HepG2 (cell line): ENCODE data around the gene GCLC. TPM values are rescaled to one million over a fixed set of nuclear protein-coding genes. Genes with fewer than 3 reads are reported as not detected.

Experiments
- ATAC-seq: fragments of 200-7000 bp; cut with Tn5 transposase; 3 replicates; pipeline ENCODE4 v1.9.1; 2020; ENCODE audit warnings: mild to moderate bottlenecking, moderate library complexity
- BruUV-seq: library from RNA; stranded (reverse); fragments of 400-500 nt; replicated peaks from 2 replicates; lab custom pipeline; 2021; lab: Mats Ljungman, UMichigan
- CTCF ChIA-PET: fragments of 300-600 bp; formaldehyde crosslinking; extraction: SDS; loops from one replicate; lab custom pipeline; 2021; ENCODE audit warnings: low total read pairs, inconsistent platforms, low intra/inter-chr PET ratio; lab: Yijun Ruan, JAX
- POLR2A ChIA-PET: fragments of 350-600 bp; sonication (Branson Sonifier 250); formaldehyde crosslinking; loops from one replicate; lab custom pipeline; 2020; ENCODE audit warnings: antibody characterized with exemption, inconsistent platforms; lab: Yijun Ruan, JAX
- DNase-seq: peaks from one replicate; pipeline ENCODE4 v3.0.0-alpha.2; 2015; ENCODE audit warnings: low spot score
- FAIRE-seq: peaks from 3 replicates; lab custom pipeline; 2011; peaks lifted over from hg19 to GRCh38; lab: Jason Lieb, UNC
- H2AFZ ChIP-seq: one replicate; pipeline ENCODE4 v1.6.1; 2011; ENCODE audit warnings: low read length, inconsistent platforms
- H3K27ac ChIP-seq: fragments of 300-600 bp; 3 replicates; pipeline ENCODE4 v1.8.0; 2011; ENCODE audit warnings: mixed run types, mild to moderate bottlenecking, mixed read lengths, low read length, inconsistent platforms; ENCODE audit not compliant: insufficient read depth; ENCODE audit errors: extremely low read length
- H3K27me3 ChIP-seq, 2 experiments: fragments of 200-600 bp in 1 of 2; 2 replicates in 1 of 2; 3 replicates in 1 of 2; pipeline versions ENCODE4 v1.6.0 to v1.8.0; 2011; ENCODE audit warnings: low read length in 2 of 2, mild to moderate bottlenecking in 2 of 2, moderate library complexity in 2 of 2, inconsistent platforms in 1 of 2; ENCODE audit not compliant: insufficient read depth in 2 of 2, control insufficient read depth in 1 of 2
- H3K36me3 ChIP-seq, 2 experiments: fragments of 200-600 bp in 1 of 2; replicated peaks in 1 of 2; 2 replicates in 1 of 2; 3 replicates in 1 of 2; pipeline versions ENCODE4 v1.5.1 to v1.8.0; 2011; ENCODE audit warnings: low read length in 2 of 2, inconsistent platforms in 1 of 2; ENCODE audit not compliant: insufficient read depth in 2 of 2, control insufficient read depth in 1 of 2
- H3K4me1 ChIP-seq: 2 replicates; pipeline ENCODE4 v1.5.1; 2012; ENCODE audit warnings: low read length, inconsistent platforms; ENCODE audit not compliant: insufficient read depth
- H3K4me2 ChIP-seq: 2 replicates; pipeline ENCODE4 v1.6.0; 2011; ENCODE audit warnings: low read depth, low read length, inconsistent platforms
- H3K4me3 ChIP-seq, 3 experiments: fragments of 200-600 bp in 1 of 3; sonication (generic), shearing (Covaris generic) in 1 of 3; replicated peaks in 1 of 3; 2 replicates each; pipeline ENCODE4 v1.5.1; 2011 to 2016; ENCODE audit warnings: low read length in 3 of 3, inconsistent platforms in 2 of 3, low read depth in 2 of 3, mild to moderate bottlenecking in 2 of 3, control low read depth in 1 of 3, mixed read lengths in 1 of 3; ENCODE audit not compliant: insufficient read depth in 1 of 3
- H3K79me2 ChIP-seq: one replicate; pipeline ENCODE4 v1.6.1; 2011; ENCODE audit warnings: low read length, inconsistent platforms; ENCODE audit not compliant: insufficient read depth
- H3K9ac ChIP-seq: 2 replicates; pipeline ENCODE4 v1.6.0; 2011; ENCODE audit warnings: mild to moderate bottlenecking, low read depth, low read length, inconsistent platforms; ENCODE audit not compliant: insufficient read depth
- H3K9me3 ChIP-seq: 2 replicates; pipeline ENCODE4 v1.5.1; 2012; ENCODE audit warnings: mild to moderate bottlenecking, low read length
- H4K20me1 ChIP-seq: 2 replicates; pipeline ENCODE4 v1.6.0; 2011; ENCODE audit warnings: inconsistent platforms, mild to moderate bottlenecking, low read length, moderate library complexity; ENCODE audit not compliant: insufficient read depth
- RBM22 ChIP-seq: fragments of 200-400 bp; formaldehyde crosslinking; optimal IDR thresholded peaks from 2 replicates; pipeline ENCODE3; 2017; ENCODE audit warnings: mild to moderate bottlenecking, low read length, moderate library complexity
- WGBS: methylation state at CpG from one replicate; pipeline ENCODE4 v1.1.6; 2017; ENCODE audit warnings: low lambda C conversion rate; 5-methylcytosine and 5-hydroxymethylcytosine counted together
- in situ Hi-C: cut with HindIII; loops from 2 replicates; pipeline ENCODE4 v1.10.0; 2017; ENCODE audit warnings: low pct_unique_long_range_greater_than_20kb; ENCODE audit not compliant: extremely low pct_ligation_motif_present
- intact Hi-C: fragments of 100-400 bp; cut with micrococcal nuclease; formaldehyde crosslinking; loops from one replicate; pipeline ENCODE4 v1.10.0; 2022; ENCODE audit not compliant: unreplicated experiment
- polyA plus RNA-seq, 8 experiments: library from polyadenylated mRNA; depleted of rRNA in 3 of 8; stranded (reverse) in 7 of 8; unstranded in 1 of 8; fragments of >200 nt; fragmentation: Illumina TruSeq in 4 of 8; extraction: Trizol in 4 of 8; gene quantifications; 2 replicates each; pipeline versions ENCODE4 v1.2.1 to v1.2.3, GENCODE V29; 2011 to 2016; ENCODE audit warnings: low read depth in 4 of 8, missing spikeins in 1 of 8, mixed read lengths in 1 of 8; ENCODE audit not compliant: insufficient read depth in 1 of 8
- total RNA-seq, 5 experiments: library from RNA; depleted of rRNA; stranded (reverse); fragments of >200 nt; fragmentation: Illumina TruSeq; extraction: Trizol; gene quantifications; 2 replicates each; pipeline ENCODE4 v1.2.3, GENCODE V29; 2016; ENCODE audit warnings: low read depth in 1 of 5
- TF ChIP-seq, protein P1 (sequence below): sonication (generic); formaldehyde crosslinking; IDR thresholded peaks from 2 replicates; pipeline ENCODE4 v1.5.1; 2020; ENCODE audit warnings: mild to moderate bottlenecking, missing genetic modification reagents, moderate library complexity
- TF ChIP-seq, protein P2 (sequence below): sonication (generic); formaldehyde crosslinking; IDR thresholded peaks from 2 replicates; pipeline ENCODE4 v1.9.0; 2021; ENCODE audit warnings: missing genetic modification reagents, mild to moderate bottlenecking, borderline replicate concordance

The GCLC gene
- total and polyA plus RNA-seq, 2 of the 13 experiments (the other 11 are each of a cell fraction or from before 2014, with no cell fraction given), result 35.3 to 84.6 TPM

GRCh38 chr6:53520320-53520928, 24.5 kb downstream of the GCLC start:
- FAIRE-seq, result no peak
- CTCF ChIA-PET, result no interaction called here

More at GRCh38 chr6:53520320-53520928, 24.5 kb downstream of the GCLC start:
- no TSS peak for BruUV-seq
- Histone ChIP-seq H3K9ac (no peak overlapping the region), H3K4me1 (peaks cover 23% of the 10 kb centered on the region), H3K4me2 (no peak overlapping the region), H4K20me1 (0 out of 2 replicates have a peak, but pooled peaks cover 3% of the 10 kb centered on the region), H3K4me3 (no peak overlapping the region), H3K79me2 (peaks cover 44% of the 10 kb centered on the region), H3K36me3 (peaks cover 14 to 33% of the 10 kb centered on the region in 2 experiments), H2AFZ (no peak overlapping the region), H3K9me3 (no peaks in the 10 kb centered on the region), H3K27me3 (no peaks in the 10 kb centered on the region), H3K27ac (no peak overlapping the region)
- POLR2A ChIA-PET, result no interaction called here
- no peak for DNase-seq
- WGBS, result 96% methylated on average over 14 of the region's 14 CpGs
- intact Hi-C loops, result no loop called here
- TF ChIP-seq, protein P1, sequence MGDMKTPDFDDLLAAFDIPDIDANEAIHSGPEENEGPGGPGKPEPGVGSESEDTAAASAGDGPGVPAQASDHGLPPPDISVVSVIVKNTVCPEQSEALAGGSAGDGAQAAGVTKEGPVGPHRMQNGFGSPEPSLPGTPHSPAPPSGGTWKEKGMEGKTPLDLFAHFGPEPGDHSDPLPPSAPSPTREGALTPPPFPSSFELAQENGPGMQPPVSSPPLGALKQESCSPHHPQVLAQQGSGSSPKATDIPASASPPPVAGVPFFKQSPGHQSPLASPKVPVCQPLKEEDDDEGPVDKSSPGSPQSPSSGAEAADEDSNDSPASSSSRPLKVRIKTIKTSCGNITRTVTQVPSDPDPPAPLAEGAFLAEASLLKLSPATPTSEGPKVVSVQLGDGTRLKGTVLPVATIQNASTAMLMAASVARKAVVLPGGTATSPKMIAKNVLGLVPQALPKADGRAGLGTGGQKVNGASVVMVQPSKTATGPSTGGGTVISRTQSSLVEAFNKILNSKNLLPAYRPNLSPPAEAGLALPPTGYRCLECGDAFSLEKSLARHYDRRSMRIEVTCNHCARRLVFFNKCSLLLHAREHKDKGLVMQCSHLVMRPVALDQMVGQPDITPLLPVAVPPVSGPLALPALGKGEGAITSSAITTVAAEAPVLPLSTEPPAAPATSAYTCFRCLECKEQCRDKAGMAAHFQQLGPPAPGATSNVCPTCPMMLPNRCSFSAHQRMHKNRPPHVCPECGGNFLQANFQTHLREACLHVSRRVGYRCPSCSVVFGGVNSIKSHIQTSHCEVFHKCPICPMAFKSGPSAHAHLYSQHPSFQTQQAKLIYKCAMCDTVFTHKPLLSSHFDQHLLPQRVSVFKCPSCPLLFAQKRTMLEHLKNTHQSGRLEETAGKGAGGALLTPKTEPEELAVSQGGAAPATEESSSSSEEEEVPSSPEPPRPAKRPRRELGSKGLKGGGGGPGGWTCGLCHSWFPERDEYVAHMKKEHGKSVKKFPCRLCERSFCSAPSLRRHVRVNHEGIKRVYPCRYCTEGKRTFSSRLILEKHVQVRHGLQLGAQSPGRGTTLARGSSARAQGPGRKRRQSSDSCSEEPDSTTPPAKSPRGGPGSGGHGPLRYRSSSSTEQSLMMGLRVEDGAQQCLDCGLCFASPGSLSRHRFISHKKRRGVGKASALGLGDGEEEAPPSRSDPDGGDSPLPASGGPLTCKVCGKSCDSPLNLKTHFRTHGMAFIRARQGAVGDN, result 0 out of 2 replicates have a peak, but pooled peaks have one; percentile 11
- TF ChIP-seq RBM22, result peak; percentile 72
- TF ChIP-seq, protein P2, sequence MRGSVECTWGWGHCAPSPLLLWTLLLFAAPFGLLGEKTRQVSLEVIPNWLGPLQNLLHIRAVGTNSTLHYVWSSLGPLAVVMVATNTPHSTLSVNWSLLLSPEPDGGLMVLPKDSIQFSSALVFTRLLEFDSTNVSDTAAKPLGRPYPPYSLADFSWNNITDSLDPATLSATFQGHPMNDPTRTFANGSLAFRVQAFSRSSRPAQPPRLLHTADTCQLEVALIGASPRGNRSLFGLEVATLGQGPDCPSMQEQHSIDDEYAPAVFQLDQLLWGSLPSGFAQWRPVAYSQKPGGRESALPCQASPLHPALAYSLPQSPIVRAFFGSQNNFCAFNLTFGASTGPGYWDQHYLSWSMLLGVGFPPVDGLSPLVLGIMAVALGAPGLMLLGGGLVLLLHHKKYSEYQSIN (CRISPR knock-in tag), result no peak
- in situ Hi-C loops, result no loop called here
- ATAC-seq, result no peak
